Liver (tissue), 9 donors: ENCODE measurements around the gene SLX9. TPM values are rescaled to one million over a fixed set of nuclear protein-coding genes. Genes with fewer than 3 reads are reported as not detected.

Experiments used
- DNase-seq: peaks from one replicate; pipeline ENCODE4 v3.0.0-alpha.2; 2017; ENCODE audit warnings: low spot score
- H3K27ac ChIP-seq, 2 donors: one replicate each; pipeline ENCODE4 v1.7.0; 2013; ENCODE audit warnings: inconsistent platforms in 2 of 2, low read length in 2 of 2, control low read depth in 1 of 2, low read depth in 1 of 2, mild to moderate bottlenecking in 1 of 2
- H3K27me3 ChIP-seq, 4 donors: one replicate each; pipeline versions ENCODE4 v1.6.1 to v1.7.0; 2013; ENCODE audit warnings: low read length in 3 of 4, inconsistent platforms in 1 of 4, mild to moderate bottlenecking in 1 of 4, moderate library complexity in 1 of 4; ENCODE audit not compliant: control insufficient read depth in 4 of 4, insufficient read depth in 4 of 4
- H3K36me3 ChIP-seq, 4 donors: one replicate each; pipeline versions ENCODE4 v1.6.1 to v1.7.0; 2013; ENCODE audit warnings: low read length in 3 of 4, mild to moderate bottlenecking in 3 of 4, low read depth in 1 of 4, moderate library complexity in 1 of 4; ENCODE audit not compliant: control insufficient read depth in 4 of 4, insufficient read depth in 3 of 4
- H3K4me1 ChIP-seq, 4 donors: one replicate each; pipeline versions ENCODE4 v1.6.1 to v1.7.0; 2013; ENCODE audit warnings: low read length in 3 of 4, mild to moderate bottlenecking in 3 of 4, moderate library complexity in 1 of 4; ENCODE audit not compliant: control insufficient read depth in 4 of 4, insufficient read depth in 4 of 4
- H3K4me3 ChIP-seq, 3 donors: one replicate each; pipeline versions ENCODE4 v1.6.1 to v1.7.0; 2013; ENCODE audit warnings: low read length in 3 of 3, control low read depth in 1 of 3, low read depth in 1 of 3, mild to moderate bottlenecking in 1 of 3
- H3K9ac ChIP-seq, 2 donors: one replicate each; pipeline ENCODE4 v1.7.0; 2013; ENCODE audit warnings: low read length in 2 of 2, mild to moderate bottlenecking in 2 of 2, moderate library complexity in 2 of 2, control low read depth in 1 of 2, low read depth in 1 of 2
- H3K9me3 ChIP-seq, 4 donors: one replicate each; pipeline versions ENCODE4 v1.6.1 to v1.7.0; 2013; ENCODE audit warnings: low read length in 3 of 4; ENCODE audit not compliant: control insufficient read depth in 4 of 4
- EGR1 ChIP-seq, 2 donors: IDR thresholded peaks; 2 replicates each; pipeline ENCODE4 v1.6.1; 2016 to 2018; ENCODE audit warnings: antibody characterized with exemption in 2 of 2, low read depth in 2 of 2
- FOXA1 ChIP-seq: IDR thresholded peaks from 2 replicates; pipeline ENCODE4 v1.6.1; 2016; ENCODE audit warnings: antibody characterized with exemption
- FOXA2 ChIP-seq: IDR thresholded peaks from 2 replicates; pipeline ENCODE4 v1.6.1; 2016; ENCODE audit warnings: antibody characterized with exemption
- GABPA ChIP-seq, 2 donors: IDR thresholded peaks in 1 of 2; conservative IDR thresholded peaks in 1 of 2; 2 replicates each; pipeline ENCODE4 v1.6.1; 2016; ENCODE audit warnings: antibody characterized with exemption in 2 of 2, mild to moderate bottlenecking in 1 of 2, moderate library complexity in 1 of 2
- HNF4A ChIP-seq, 2 donors: conservative IDR thresholded peaks; 2 replicates each; pipeline ENCODE4 v1.6.1; 2016; ENCODE audit warnings: antibody characterized with exemption in 2 of 2, mild to moderate bottlenecking in 2 of 2
- JUND ChIP-seq, 2 donors: IDR thresholded peaks; 2 replicates each; pipeline ENCODE4 v1.6.1; 2016; ENCODE audit warnings: antibody characterized with exemption in 2 of 2
- NR2F2 ChIP-seq: IDR thresholded peaks from 2 replicates; pipeline ENCODE4 v1.6.1; 2016; ENCODE audit warnings: antibody characterized with exemption
- RAD21 ChIP-seq, 2 donors: IDR thresholded peaks; 2 replicates each; pipeline ENCODE4 v1.6.1; 2016; ENCODE audit warnings: antibody characterized with exemption in 2 of 2, mild to moderate bottlenecking in 2 of 2
- RXRA ChIP-seq, 2 donors: IDR thresholded peaks; 2 replicates each; pipeline ENCODE4 v1.6.1; 2017 to 2018; ENCODE audit warnings: antibody characterized with exemption in 2 of 2, mild to moderate bottlenecking in 1 of 2
- SP1 ChIP-seq: IDR thresholded peaks from 2 replicates; pipeline ENCODE4 v1.6.1; 2018; ENCODE audit warnings: antibody characterized with exemption, mild to moderate bottlenecking
- TAF1 ChIP-seq: conservative IDR thresholded peaks from 2 replicates; pipeline ENCODE4 v1.6.1; 2016; ENCODE audit warnings: antibody characterized with exemption, mild to moderate bottlenecking
- YY1 ChIP-seq: IDR thresholded peaks from 2 replicates; pipeline ENCODE4 v1.6.1; 2016; ENCODE audit warnings: antibody characterized with exemption, mild to moderate bottlenecking
- WGBS: extraction: QIAGEN DNeasy Blood & Tissue Kit; methylation state at CpG from one replicate; pipeline ENCODE4 v1.1.7; 2013; 5-methylcytosine and 5-hydroxymethylcytosine counted together
- polyA plus RNA-seq, 2 donors: library from polyadenylated mRNA; stranded (reverse) in 1 of 2; unstranded in 1 of 2; fragments of 200-250 nt in 1 of 2; fragments of >200 nt in 1 of 2; fragmentation: Nextera tagmentation in 1 of 2; extraction: Ambion mirVana in 1 of 2; gene quantifications; one replicate each; pipeline versions ENCODE4 v1.2.1 to v1.2.3, GENCODE V29; 2013 to 2015
- total RNA-seq, 2 donors: library from RNA; depleted of rRNA; stranded (reverse); fragments of >200 nt; gene quantifications; one replicate each; pipeline ENCODE4 v1.2.3, GENCODE V29; 2014
- TF ChIP-seq, protein P1 (sequence below): IDR thresholded peaks from 2 replicates; pipeline ENCODE4 v1.6.1; 2016; ENCODE audit warnings: antibody characterized with exemption
- TF ChIP-seq, protein P2 (sequence below): IDR thresholded peaks from 2 replicates; pipeline ENCODE4 v1.6.1; 2016; ENCODE audit warnings: antibody characterized with exemption, mild to moderate bottlenecking
- TF ChIP-seq, protein P3 (sequence below): IDR thresholded peaks from 2 replicates; pipeline ENCODE4 v1.6.1; 2016; ENCODE audit warnings: antibody characterized with exemption
- TF ChIP-seq, protein P4 (sequence below): fragments of 150-350 bp; IDR thresholded peaks from 2 replicates; pipeline ENCODE4 v1.5.1; 2017; ENCODE audit warnings: improper control_type of control experiment, low read depth, low read length; ENCODE audit not compliant: missing input control
- donor health status: healthy.
- donor health status: healthy.
- donor health status: healthy.
- donor health status: healthy.
- donor health status: healthy.

Gene SLX9
- total and polyA plus RNA-seq, 4 donors = 7.5 to 20.3 (median 12.2) TPM

DNA sequence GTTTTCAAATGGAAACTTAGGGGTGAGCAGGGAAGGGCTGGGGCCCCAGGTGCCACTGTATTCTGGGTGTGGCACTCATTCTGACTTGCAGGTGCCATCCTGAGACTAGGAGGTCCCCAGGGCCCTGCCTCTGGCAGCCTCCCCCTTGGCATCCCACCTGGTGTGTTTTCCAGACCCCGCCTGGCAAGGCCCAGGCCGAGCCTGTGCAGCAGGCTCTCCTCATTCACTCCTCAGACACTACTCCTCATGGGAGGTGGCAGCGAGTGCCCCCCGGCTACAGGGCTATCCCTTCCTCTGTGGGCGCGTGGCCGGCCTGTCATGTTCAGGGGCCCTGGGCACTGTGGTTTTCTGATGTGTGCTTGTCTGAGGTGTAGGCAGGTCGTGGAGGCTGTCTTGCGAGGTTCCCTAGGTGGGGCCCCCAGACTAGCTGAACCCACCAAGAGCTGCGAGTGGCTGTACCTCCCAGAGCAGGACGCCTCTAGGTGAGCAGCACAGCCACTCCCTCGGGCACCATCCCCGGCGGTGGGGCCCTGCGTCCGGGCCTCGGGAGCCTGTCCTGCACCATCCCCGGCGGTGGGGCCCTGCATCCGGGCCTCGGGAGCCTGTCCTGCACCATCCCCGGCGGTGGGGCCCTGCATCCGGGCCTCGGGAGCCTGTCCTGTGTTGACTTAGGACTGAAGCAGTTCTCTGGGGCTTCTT lies 13.2 kb downstream of the SLX9 start (continued):
- TF ChIP-seq, protein P1, sequence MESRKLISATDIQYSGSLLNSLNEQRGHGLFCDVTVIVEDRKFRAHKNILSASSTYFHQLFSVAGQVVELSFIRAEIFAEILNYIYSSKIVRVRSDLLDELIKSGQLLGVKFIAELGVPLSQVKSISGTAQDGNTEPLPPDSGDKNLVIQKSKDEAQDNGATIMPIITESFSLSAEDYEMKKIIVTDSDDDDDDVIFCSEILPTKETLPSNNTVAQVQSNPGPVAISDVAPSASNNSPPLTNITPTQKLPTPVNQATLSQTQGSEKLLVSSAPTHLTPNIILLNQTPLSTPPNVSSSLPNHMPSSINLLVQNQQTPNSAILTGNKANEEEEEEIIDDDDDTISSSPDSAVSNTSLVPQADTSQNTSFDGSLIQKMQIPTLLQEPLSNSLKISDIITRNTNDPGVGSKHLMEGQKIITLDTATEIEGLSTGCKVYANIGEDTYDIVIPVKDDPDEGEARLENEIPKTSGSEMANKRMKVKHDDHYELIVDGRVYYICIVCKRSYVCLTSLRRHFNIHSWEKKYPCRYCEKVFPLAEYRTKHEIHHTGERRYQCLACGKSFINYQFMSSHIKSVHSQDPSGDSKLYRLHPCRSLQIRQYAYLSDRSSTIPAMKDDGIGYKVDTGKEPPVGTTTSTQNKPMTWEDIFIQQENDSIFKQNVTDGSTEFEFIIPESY = no peak

DNA sequence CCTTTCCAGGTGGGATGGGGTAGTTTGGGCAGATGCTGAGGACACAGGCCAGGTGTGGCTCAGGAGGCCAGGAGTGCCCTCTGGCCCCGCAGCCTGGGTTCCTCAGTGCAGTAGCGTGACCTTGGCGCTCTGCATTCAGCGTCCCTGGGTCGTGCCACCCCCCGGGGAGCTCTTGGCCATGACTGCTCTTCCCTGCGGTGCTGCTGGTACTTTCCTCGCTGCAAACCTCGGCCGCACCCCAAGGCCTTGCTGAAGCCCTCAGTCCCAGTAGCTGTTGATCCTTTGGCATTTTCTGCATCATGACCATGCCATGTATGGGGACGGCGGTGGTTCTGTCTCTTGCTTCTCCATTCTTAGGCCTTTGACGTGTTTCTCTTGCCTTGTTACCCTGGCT lies 13.8 kb downstream of the SLX9 start:
- no peak for TF ChIP-seq FOXA2
- TF ChIP-seq, protein P2, sequence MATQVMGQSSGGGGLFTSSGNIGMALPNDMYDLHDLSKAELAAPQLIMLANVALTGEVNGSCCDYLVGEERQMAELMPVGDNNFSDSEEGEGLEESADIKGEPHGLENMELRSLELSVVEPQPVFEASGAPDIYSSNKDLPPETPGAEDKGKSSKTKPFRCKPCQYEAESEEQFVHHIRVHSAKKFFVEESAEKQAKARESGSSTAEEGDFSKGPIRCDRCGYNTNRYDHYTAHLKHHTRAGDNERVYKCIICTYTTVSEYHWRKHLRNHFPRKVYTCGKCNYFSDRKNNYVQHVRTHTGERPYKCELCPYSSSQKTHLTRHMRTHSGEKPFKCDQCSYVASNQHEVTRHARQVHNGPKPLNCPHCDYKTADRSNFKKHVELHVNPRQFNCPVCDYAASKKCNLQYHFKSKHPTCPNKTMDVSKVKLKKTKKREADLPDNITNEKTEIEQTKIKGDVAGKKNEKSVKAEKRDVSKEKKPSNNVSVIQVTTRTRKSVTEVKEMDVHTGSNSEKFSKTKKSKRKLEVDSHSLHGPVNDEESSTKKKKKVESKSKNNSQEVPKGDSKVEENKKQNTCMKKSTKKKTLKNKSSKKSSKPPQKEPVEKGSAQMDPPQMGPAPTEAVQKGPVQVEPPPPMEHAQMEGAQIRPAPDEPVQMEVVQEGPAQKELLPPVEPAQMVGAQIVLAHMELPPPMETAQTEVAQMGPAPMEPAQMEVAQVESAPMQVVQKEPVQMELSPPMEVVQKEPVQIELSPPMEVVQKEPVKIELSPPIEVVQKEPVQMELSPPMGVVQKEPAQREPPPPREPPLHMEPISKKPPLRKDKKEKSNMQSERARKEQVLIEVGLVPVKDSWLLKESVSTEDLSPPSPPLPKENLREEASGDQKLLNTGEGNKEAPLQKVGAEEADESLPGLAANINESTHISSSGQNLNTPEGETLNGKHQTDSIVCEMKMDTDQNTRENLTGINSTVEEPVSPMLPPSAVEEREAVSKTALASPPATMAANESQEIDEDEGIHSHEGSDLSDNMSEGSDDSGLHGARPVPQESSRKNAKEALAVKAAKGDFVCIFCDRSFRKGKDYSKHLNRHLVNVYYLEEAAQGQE = no peak
- no peak for TF ChIP-seq RAD21 (IDR thresholded peaks at IDR 0.05)
- TF ChIP-seq, protein P1 = no peak
- TF ChIP-seq, protein P3, sequence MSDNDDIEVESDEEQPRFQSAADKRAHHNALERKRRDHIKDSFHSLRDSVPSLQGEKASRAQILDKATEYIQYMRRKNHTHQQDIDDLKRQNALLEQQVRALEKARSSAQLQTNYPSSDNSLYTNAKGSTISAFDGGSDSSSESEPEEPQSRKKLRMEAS = no peak
- TF ChIP-seq HNF4A (conservative IDR thresholded peaks at IDR 0.05) = no peak
- no peak for TF ChIP-seq TAF1
- no peak for TF ChIP-seq GABPA (IDR thresholded peaks at IDR 0.05 in 1 of 2, conservative IDR thresholded peaks at IDR 0.05 in 1 of 2)
- TF ChIP-seq YY1 = no peak
- no peak for TF ChIP-seq RXRA (IDR thresholded peaks at IDR 0.05)
- TF ChIP-seq SP1 = no peak
- TF ChIP-seq EGR1 (IDR thresholded peaks at IDR 0.05; ENCODE audit: low read depth in 2 of 2) = no peak
- TF ChIP-seq, protein P4, sequence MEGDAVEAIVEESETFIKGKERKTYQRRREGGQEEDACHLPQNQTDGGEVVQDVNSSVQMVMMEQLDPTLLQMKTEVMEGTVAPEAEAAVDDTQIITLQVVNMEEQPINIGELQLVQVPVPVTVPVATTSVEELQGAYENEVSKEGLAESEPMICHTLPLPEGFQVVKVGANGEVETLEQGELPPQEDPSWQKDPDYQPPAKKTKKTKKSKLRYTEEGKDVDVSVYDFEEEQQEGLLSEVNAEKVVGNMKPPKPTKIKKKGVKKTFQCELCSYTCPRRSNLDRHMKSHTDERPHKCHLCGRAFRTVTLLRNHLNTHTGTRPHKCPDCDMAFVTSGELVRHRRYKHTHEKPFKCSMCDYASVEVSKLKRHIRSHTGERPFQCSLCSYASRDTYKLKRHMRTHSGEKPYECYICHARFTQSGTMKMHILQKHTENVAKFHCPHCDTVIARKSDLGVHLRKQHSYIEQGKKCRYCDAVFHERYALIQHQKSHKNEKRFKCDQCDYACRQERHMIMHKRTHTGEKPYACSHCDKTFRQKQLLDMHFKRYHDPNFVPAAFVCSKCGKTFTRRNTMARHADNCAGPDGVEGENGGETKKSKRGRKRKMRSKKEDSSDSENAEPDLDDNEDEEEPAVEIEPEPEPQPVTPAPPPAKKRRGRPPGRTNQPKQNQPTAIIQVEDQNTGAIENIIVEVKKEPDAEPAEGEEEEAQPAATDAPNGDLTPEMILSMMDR = no peak
- TF ChIP-seq NR2F2 = no peak
- TF ChIP-seq JUND (IDR thresholded peaks at IDR 0.05) = no peak
- TF ChIP-seq FOXA1 = no peak
- DNase-seq = no peak
- Histone ChIP-seq H3K4me1 (peaks cover 3 to 21% (median 9%) of the 10 kb centered on the region in 4 donors), H3K36me3 (peaks cover 0 to 17% (median 2%) of the 10 kb centered on the region in 4 donors), H3K9ac (no peak overlapping the region), H3K27me3 (no peaks in the 10 kb centered on the region), H3K27ac (no peak overlapping the region), H3K9me3 (no peaks in the 10 kb centered on the region), H3K4me3 (no peak overlapping the region)
- 97% methylated on average over 13 of the region's 13 CpGs for WGBS
